HG03520 (cell line): ENCODE measurements around the gene IFI27L2.

Source experiments
- ATAC-seq: cut with Tn5 transposase; IDR thresholded peaks from one replicate; pipeline ENCODE4 v1.9.1; 2021; ENCODE audit warnings: mild to moderate bottlenecking, moderate library complexity; ENCODE audit not compliant: unreplicated experiment

IFI27L2 gene

DNA sequence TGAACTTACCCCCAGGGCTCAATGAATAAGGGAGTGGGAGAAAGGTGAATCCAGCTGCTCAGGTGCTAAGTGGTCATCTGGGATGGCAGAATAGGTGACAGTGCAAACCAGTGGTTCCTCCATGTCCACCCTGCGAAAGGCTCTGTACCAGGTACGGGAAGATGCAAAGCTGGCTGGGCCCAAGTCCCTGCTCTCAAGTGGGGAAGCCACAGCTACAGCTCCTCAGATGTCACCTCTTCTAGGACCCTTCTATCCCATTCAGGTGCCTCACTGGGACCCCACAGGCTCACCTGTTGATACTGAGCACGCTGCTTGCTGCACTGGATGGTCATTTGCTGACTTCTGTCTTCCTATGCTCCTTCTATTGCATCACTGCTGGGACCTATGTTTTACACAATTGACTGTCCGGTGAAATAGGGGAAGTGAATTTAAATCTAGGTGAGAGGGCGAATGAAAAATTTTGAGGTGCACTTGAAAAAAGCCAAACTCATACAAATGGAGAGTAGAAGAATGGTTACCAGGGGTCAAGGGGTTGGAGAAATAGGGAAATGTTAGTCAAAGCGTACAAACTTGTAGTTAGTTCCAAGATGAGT, 24.4 kb upstream of the IFI27L2 start:
- no peak for ATAC-seq

- no peak for ATAC-seq
Measured at GRCh38 chr14:94152676-94153075, 23.3 kb upstream of the IFI27L2 start.

GRCh38 chr14:94145902-94146527, 16.6 kb upstream of the IFI27L2 start:
- ATAC-seq: no peak

GRCh38 chr14:94144765-94145164, 15.4 kb upstream of the IFI27L2 start:
- no peak for ATAC-seq

DNA sequence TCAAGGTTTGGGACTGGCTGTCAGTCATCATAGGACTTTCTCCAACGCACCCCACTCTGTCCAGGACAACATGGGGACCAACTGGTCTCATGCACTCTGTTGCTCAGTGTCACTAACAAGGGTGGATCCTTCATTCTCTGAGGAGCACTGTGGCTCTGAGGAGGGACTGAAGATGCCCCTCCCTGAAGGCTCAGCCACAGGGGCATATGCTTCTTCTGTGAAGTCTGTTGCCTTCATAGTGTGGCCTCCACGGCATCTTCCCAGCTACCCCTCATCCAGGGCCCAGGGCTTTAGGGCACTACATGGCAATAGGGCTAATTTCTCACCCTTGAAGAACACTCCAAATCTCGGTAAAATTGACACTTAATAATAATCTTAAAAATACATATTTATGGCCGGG, 14.3 kb upstream of the IFI27L2 start:
- ATAC-seq: no peak

DNA sequence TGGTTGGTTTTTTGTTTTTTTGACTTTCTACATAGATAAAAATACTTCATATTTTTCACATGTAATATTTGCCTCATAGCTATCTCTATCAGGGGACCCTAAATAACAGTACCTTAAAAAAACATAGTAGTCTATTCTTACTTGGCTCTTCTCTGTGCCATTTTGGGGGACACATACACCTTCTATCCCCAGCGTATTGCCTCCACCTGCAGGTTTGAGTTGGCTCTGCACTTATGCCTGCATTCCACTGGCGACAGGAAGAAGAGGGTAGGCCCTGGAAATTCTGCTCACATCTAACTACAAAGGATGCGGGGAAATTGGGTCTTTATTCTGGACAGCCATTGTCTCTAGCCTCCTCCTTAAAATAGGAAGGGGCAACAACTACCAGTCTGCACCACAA, 13.8 kb upstream of the IFI27L2 start:
- no peak for ATAC-seq

GRCh38 chr14:94142836-94143235, 13.4 kb upstream of the IFI27L2 start:
- ATAC-seq: no peak

- ATAC-seq: no peak
Measured at GRCh38 chr14:94142247-94142646, 12.8 kb upstream of the IFI27L2 start.

GRCh38 chr14:94139421-94139820, 10.0 kb upstream of the IFI27L2 start:
- no peak for ATAC-seq

DNA sequence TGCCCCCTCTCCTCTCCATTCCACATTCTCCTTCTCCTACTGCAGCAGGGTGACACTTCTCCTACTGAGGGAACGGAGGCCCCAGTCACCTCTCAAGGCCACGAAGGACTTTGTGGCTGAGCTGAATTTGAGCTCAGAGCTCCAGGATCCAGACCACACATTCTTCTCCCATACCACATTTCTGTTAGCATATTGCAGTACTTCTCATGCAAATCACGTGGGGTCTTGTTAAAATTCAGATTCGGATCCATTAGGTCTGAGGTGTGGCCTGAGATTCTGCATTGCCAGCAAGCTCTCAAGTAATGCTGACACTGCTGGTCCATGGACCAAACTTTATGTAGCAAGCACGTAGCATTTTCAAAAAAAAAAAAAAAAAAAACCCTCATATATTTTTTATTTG, 9.6 kb upstream of the IFI27L2 start:
- no peak for ATAC-seq

- no peak for ATAC-seq
Measured at GRCh38 chr14:94138251-94138650, 8.8 kb upstream of the IFI27L2 start.

- peak; percentile 80 for ATAC-seq
Measured at GRCh38 chr14:94136575-94137331, 7.3 kb upstream of the IFI27L2 start.

- ATAC-seq: no peak
Measured at GRCh38 chr14:94135476-94135875, 6.1 kb upstream of the IFI27L2 start.

DNA sequence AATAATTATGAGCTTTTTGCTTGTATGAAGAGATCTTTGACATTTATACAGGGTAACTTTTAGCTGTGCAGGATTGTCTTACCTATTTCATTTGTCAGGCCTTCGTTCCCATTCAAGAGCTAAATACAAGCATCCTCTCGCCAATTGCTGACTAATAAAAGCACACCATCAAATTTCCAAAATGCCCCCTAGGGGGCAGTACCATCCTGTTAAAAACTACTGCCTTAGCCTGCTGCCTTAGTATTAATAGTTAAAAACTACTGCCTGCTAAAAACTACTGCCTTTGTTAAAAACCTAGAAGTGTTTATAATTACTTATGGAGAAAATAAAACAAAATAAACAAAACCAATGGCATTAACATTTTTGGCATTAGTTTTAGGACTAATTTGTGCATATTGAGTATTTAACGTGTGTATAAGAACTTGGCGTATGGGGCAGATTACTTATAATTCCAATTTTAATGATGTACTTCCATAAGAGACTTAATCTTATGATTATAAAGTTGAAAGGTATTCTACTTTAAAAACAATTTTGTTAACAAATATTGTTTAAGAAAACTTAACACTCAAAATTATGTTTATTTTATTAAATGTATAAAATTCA, 3.0 kb upstream of the IFI27L2 start:
- ATAC-seq: no peak

- no peak for ATAC-seq
Measured at GRCh38 chr14:94129758-94130414, 482 bp upstream of the IFI27L2 start.

DNA sequence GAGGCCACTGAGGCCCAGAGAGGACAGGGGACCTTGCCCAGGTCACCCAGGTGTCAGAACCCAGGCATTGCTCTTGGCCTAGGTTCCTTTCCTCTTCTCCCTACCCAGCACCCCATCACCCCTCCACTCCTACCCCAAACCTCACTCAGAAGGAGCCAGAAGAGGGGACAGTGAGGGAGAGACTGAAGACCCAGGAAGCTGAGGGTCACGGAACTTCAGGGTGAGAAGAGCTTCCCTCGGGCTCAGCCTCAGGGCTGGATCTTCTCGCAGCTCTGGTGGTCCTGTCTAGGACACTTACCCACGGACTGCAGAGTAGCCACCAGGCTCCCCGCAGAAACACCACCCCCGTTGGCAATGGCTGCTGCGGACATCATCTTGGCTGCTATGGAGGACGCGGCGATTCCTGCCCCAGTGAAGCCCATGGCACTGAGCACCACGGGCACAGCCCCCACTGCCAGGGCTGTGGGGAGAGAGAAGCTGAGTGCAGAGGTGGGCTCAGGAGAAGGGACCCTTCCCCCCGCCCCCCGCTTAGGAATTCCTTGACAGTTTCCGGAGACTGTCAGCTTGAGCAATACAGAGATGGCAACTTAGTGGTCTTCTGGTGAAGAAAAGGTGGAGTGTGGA, 1.1 kb downstream of the IFI27L2 start:
- no peak for ATAC-seq

DNA sequence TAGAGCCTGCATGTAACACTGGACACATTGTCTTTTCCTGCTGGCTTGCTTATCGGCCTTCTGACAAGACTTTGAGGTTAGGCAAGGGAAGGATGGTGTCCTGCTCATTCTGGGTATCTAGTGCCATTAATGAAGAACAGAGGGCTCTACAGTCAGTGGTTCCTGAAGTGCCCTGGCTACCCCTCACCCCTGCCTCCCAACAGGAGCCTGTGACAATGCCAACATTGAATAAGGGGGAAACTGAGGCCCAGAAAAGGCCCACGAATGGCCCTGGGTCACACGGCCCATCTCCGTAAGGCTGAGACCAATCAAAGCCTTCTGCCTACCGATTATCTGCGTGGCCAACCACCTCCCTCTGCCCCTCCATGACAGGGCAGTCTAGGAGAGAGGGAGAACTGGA, 2.1 kb downstream of the IFI27L2 start:
- ATAC-seq: no peak

DNA sequence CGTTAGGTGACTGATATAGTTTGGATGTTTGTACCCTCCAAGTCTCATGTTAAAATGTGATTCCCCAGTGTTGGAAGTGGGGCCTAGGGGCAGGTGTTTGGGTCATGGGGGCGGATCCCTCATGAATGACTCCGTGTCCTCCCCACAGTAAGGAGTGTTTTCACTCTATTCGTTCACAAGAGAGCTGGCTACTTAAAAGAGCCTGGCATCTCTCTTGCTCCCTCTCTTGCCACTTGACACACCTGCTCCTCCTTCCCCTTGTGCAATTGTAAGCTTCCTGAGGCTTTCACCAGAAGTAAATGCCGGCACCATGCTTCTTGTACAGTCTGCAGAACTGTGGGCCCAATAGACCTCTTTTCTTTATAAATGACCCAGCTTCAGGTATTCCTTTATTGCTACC, 2.6 kb downstream of the IFI27L2 start:
- no peak for ATAC-seq

GRCh38 chr14:94126419-94126677, 3.1 kb downstream of the IFI27L2 start:
- no peak for ATAC-seq

GRCh38 chr14:94125659-94126418, 3.6 kb downstream of the IFI27L2 start:
- ATAC-seq: no peak
